AG04450 (cell line): Measurements from ENCODE around the gene PRCC. TPM values are rescaled to one million over a fixed set of nuclear protein-coding genes. Genes with fewer than 3 reads are reported as not detected.

ENCODE experiments used
- CTCF ChIA-PET: fragments of 300-600, 350-600 bp; formaldehyde crosslinking; extraction: SDS; loops from one replicate; lab custom pipeline; 2022; ENCODE audit warnings: antibody characterized with exemption, inconsistent platforms; lab: Charles Lee
- POLR2A ChIA-PET: fragments of 350-600 bp; formaldehyde crosslinking; extraction: SDS; loops from one replicate; lab custom pipeline; 2021; ENCODE audit warnings: antibody characterized with exemption, inconsistent platforms; lab: Yijun Ruan, JAX
- DNase-seq: peaks from one replicate; pipeline ENCODE4 v3.0.0-alpha.2; 2011; ENCODE audit warnings: low read depth, low spot score
- H3K27ac ChIP-seq: one replicate; pipeline ENCODE4 v1.5.1; 2012; ENCODE audit warnings: low read depth, low read length, control low read depth
- H3K27me3 ChIP-seq: one replicate; pipeline ENCODE4 v1.6.0; 2012; ENCODE audit warnings: low read length; ENCODE audit not compliant: control insufficient read depth, insufficient read depth
- H3K4me3 ChIP-seq: 2 replicates; pipeline ENCODE4 v1.5.1; 2011; ENCODE audit warnings: mild to moderate bottlenecking, low read depth, low read length, control low read depth
- H3K9me3 ChIP-seq: 2 replicates; pipeline ENCODE4 v1.5.1; 2012; ENCODE audit warnings: low read length; ENCODE audit not compliant: control insufficient read depth, insufficient read depth
- polyA plus RNA-seq: library from polyadenylated mRNA; depleted of rRNA; stranded (reverse); fragments of >200 nt; gene quantifications from 2 replicates; pipeline ENCODE4 v1.2.3, GENCODE V29; 2011
- TF ChIP-seq, protein P1 (sequence below): IDR thresholded peaks from 2 replicates; pipeline ENCODE4 v1.5.1; 2011; ENCODE audit warnings: low read depth, low read length, control low read depth, inconsistent platforms

The PRCC gene
- polyA plus RNA-seq, 1 experiment = 51.1 TPM

GRCh38 chr1:156806512-156807440, 39.4 kb downstream of the PRCC start:
- no peak for DNase-seq
- H3K4me3 ChIP-seq = no peak overlapping the region
- POLR2A ChIA-PET = no interaction called here
- peaks cover 12% of the 10 kb centered on the region for H3K27me3 ChIP-seq
- no peaks in the 10 kb centered on the region; the same call in 1 of the 2 replicates for H3K9me3 ChIP-seq
- CTCF ChIA-PET = interaction anchor here (0.5 to 2.1 kb wide), 4 partner anchors 31 to 86 kb away, joined by 3 to 7 read pairs (median 4); no protein-coding TSS in a partner anchor
- TF ChIP-seq, protein P1, sequence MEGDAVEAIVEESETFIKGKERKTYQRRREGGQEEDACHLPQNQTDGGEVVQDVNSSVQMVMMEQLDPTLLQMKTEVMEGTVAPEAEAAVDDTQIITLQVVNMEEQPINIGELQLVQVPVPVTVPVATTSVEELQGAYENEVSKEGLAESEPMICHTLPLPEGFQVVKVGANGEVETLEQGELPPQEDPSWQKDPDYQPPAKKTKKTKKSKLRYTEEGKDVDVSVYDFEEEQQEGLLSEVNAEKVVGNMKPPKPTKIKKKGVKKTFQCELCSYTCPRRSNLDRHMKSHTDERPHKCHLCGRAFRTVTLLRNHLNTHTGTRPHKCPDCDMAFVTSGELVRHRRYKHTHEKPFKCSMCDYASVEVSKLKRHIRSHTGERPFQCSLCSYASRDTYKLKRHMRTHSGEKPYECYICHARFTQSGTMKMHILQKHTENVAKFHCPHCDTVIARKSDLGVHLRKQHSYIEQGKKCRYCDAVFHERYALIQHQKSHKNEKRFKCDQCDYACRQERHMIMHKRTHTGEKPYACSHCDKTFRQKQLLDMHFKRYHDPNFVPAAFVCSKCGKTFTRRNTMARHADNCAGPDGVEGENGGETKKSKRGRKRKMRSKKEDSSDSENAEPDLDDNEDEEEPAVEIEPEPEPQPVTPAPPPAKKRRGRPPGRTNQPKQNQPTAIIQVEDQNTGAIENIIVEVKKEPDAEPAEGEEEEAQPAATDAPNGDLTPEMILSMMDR = no peak
- no peak overlapping the region for H3K27ac ChIP-seq

DNA sequence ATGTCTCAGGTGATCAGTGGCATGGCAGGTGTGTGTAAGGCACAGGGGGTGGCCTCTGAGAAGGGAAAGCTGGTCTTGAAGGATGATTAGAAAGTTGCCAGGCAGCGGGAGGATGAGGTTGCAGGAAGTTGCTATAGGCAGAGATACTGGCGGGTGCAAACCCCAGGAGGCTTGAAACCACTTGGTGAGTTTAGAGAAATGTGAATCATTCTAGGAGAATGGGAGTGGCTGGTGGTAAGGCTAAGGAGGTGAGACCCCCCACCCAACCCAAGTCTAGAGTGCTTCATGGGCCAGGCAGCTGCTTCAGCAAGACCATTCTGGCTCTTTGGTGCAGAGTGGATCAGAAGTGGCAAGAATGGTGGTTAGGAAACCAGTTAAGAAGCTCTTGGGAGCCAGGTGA, 40.3 kb downstream of the PRCC start:
- DNase-seq = no peak
- POLR2A ChIA-PET = interaction anchor here (1.0 kb wide), 1 partner anchor 120 kb away, joined by 3 read pairs; no protein-coding TSS in a partner anchor
- H3K27me3 ChIP-seq = peaks cover 16% of the 10 kb centered on the region
- TF ChIP-seq, protein P1 = no peak
- no peak overlapping the region for H3K27ac ChIP-seq
- CTCF ChIA-PET = interaction anchor here (0.6 to 1.5 kb wide), 3 partner anchors 14 to 82 kb away, joined by 3 to 7 read pairs (median 4); no protein-coding TSS in a partner anchor
- no peak overlapping the region for H3K4me3 ChIP-seq
- no peaks in the 10 kb centered on the region; the same call in 1 of the 2 replicates for H3K9me3 ChIP-seq

- H3K27ac ChIP-seq = no peak overlapping the region
- peaks cover 16% of the 10 kb centered on the region for H3K27me3 ChIP-seq
- ChIA-PET CTCF (interaction anchor here (0.6 to 1.5 kb wide), 4 partner anchors 15 to 119 kb away, joined by 3 to 7 read pairs (median 4); no protein-coding TSS in a partner anchor), POLR2A (interaction anchor here (1.0 kb wide), 1 partner anchor 119 kb away, joined by 3 read pairs; no protein-coding TSS in a partner anchor)
- no peak for DNase-seq
- H3K4me3 ChIP-seq = no peak overlapping the region
- TF ChIP-seq, protein P1 = no peak
- H3K9me3 ChIP-seq = no peaks in the 10 kb centered on the region; the same call in 1 of the 2 replicates
Measured at GRCh38 chr1:156808186-156809030, 41.1 kb downstream of the PRCC start.

DNA sequence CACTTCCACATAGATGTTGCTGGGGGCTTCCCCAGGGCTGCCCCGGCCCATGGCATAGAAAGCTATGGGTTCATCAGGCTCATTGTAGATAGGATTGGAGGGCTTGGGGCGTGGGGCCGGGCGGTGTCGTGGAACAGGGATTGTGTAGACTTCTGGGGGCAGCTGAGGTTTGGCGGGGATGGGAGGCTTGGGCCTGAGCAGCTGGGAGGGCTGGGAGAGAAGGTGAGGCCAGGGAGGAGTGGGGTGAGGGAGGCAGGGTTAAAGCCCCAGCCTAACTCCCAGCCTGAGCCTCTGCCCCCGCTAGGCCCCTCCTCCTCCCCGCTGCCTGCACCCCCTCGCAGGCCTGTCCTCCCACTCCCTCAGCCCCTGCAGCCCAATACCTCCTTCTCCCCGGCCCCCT, 41.9 kb downstream of the PRCC start:
- TF ChIP-seq, protein P1 = no peak
- CTCF ChIA-PET = interaction anchor here (1.1 to 1.5 kb wide), 2 partner anchors 29 to 119 kb away, joined by 4 to 7 read pairs; no protein-coding TSS in a partner anchor
- no peak overlapping the region for H3K27ac ChIP-seq
- peaks cover 16% of the 10 kb centered on the region for H3K27me3 ChIP-seq
- no peak overlapping the region for H3K4me3 ChIP-seq
- no peak for DNase-seq
- H3K9me3 ChIP-seq = no peaks in the 10 kb centered on the region; the same call in 1 of the 2 replicates
- POLR2A ChIA-PET = no interaction called here
